Raji (cell line): Measurements from ENCODE around the gene ATP9B.

Experiments
- POLR2A ChIP-seq: IDR thresholded peaks from 2 replicates; pipeline ENCODE4 v1.6.1; 2011; ENCODE audit warnings: low read depth, low read length, control low read depth; ENCODE audit not compliant: insufficient read depth

The ATP9B gene

GRCh38 chr18:79343567-79344207 lies 274.5 kb downstream of the ATP9B start:
- no peak for TF ChIP-seq POLR2A

- no peak for TF ChIP-seq POLR2A
These were observed 275.0 kb downstream of the ATP9B start for GRCh38 chr18:79344208-79344581.

- TF ChIP-seq POLR2A = no peak
These were observed 276.2 kb downstream of the ATP9B start for GRCh38 chr18:79345366-79345765.

GRCh38 chr18:79345981-79346380 lies 276.8 kb downstream of the ATP9B start:
- TF ChIP-seq POLR2A = no peak

- no peak for TF ChIP-seq POLR2A
These were observed 278.9 kb downstream of the ATP9B start for GRCh38 chr18:79348066-79348465.

GRCh38 chr18:79352432-79352831 lies 283.2 kb downstream of the ATP9B start:
- no peak for TF ChIP-seq POLR2A

- no peak for TF ChIP-seq POLR2A
These were observed 284.1 kb downstream of the ATP9B start for GRCh38 chr18:79353267-79353666.

GRCh38 chr18:79354350-79354749 lies 285.2 kb downstream of the ATP9B start:
- TF ChIP-seq POLR2A = no peak

GRCh38 chr18:79355433-79356335 lies 286.5 kb downstream of the ATP9B start:
- TF ChIP-seq POLR2A = no peak

- no peak for TF ChIP-seq POLR2A
These were observed 287.2 kb downstream of the ATP9B start for GRCh38 chr18:79356435-79356834.

GRCh38 chr18:79360933-79361332 lies 291.7 kb downstream of the ATP9B start:
- no peak for TF ChIP-seq POLR2A

GRCh38 chr18:79361766-79362522 lies 292.8 kb downstream of the ATP9B start:
- TF ChIP-seq POLR2A = no peak

- no peak for TF ChIP-seq POLR2A
These were observed 296.5 kb downstream of the ATP9B start for GRCh38 chr18:79365701-79366100.

GRCh38 chr18:79366177-79367094 lies 297.2 kb downstream of the ATP9B start:
- TF ChIP-seq POLR2A = no peak

GRCh38 chr18:79367480-79367879 lies 298.3 kb downstream of the ATP9B start:
- TF ChIP-seq POLR2A = no peak
